HepG2 (cell line): ENCODE results near the gene GRIK5. TPM values are rescaled to one million over a fixed set of nuclear protein-coding genes. Genes with fewer than 3 reads are reported as not detected.

Source experiments
- ATAC-seq: fragments of 200-7000 bp; cut with Tn5 transposase; 3 replicates; pipeline ENCODE4 v1.9.1; 2020; ENCODE audit warnings: mild to moderate bottlenecking, moderate library complexity
- BruUV-seq: library from RNA; stranded (reverse); fragments of 400-500 nt; replicated peaks from 2 replicates; lab custom pipeline; 2021; lab: Mats Ljungman, UMichigan
- CTCF ChIA-PET: fragments of 300-600 bp; formaldehyde crosslinking; extraction: SDS; loops from one replicate; lab custom pipeline; 2021; ENCODE audit warnings: low total read pairs, inconsistent platforms, low intra/inter-chr PET ratio; lab: Yijun Ruan, JAX
- POLR2A ChIA-PET: fragments of 350-600 bp; sonication (Branson Sonifier 250); formaldehyde crosslinking; loops from one replicate; lab custom pipeline; 2020; ENCODE audit warnings: antibody characterized with exemption, inconsistent platforms; lab: Yijun Ruan, JAX
- DNase-seq: peaks from one replicate; pipeline ENCODE4 v3.0.0-alpha.2; 2015; ENCODE audit warnings: low spot score
- FAIRE-seq: peaks from 3 replicates; lab custom pipeline; 2011; peaks lifted over from hg19 to GRCh38; lab: Jason Lieb, UNC
- H2AFZ ChIP-seq: one replicate; pipeline ENCODE4 v1.6.1; 2011; ENCODE audit warnings: low read length, inconsistent platforms
- H3K27ac ChIP-seq: fragments of 300-600 bp; 3 replicates; pipeline ENCODE4 v1.8.0; 2011; ENCODE audit warnings: mixed run types, mild to moderate bottlenecking, mixed read lengths, low read length, inconsistent platforms; ENCODE audit not compliant: insufficient read depth; ENCODE audit errors: extremely low read length
- H3K27me3 ChIP-seq, 2 experiments: fragments of 200-600 bp in 1 of 2; 2 replicates in 1 of 2; 3 replicates in 1 of 2; pipeline versions ENCODE4 v1.6.0 to v1.8.0; 2011; ENCODE audit warnings: low read length in 2 of 2, mild to moderate bottlenecking in 2 of 2, moderate library complexity in 2 of 2, inconsistent platforms in 1 of 2; ENCODE audit not compliant: insufficient read depth in 2 of 2, control insufficient read depth in 1 of 2
- H3K36me3 ChIP-seq, 2 experiments: fragments of 200-600 bp in 1 of 2; replicated peaks in 1 of 2; 2 replicates in 1 of 2; 3 replicates in 1 of 2; pipeline versions ENCODE4 v1.5.1 to v1.8.0; 2011; ENCODE audit warnings: low read length in 2 of 2, inconsistent platforms in 1 of 2; ENCODE audit not compliant: insufficient read depth in 2 of 2, control insufficient read depth in 1 of 2
- H3K4me1 ChIP-seq: 2 replicates; pipeline ENCODE4 v1.5.1; 2012; ENCODE audit warnings: low read length, inconsistent platforms; ENCODE audit not compliant: insufficient read depth
- H3K4me2 ChIP-seq: 2 replicates; pipeline ENCODE4 v1.6.0; 2011; ENCODE audit warnings: low read depth, low read length, inconsistent platforms
- H3K4me3 ChIP-seq, 3 experiments: fragments of 200-600 bp in 1 of 3; sonication (generic), shearing (Covaris generic) in 1 of 3; replicated peaks in 1 of 3; 2 replicates each; pipeline ENCODE4 v1.5.1; 2011 to 2016; ENCODE audit warnings: low read length in 3 of 3, inconsistent platforms in 2 of 3, low read depth in 2 of 3, mild to moderate bottlenecking in 2 of 3, control low read depth in 1 of 3, mixed read lengths in 1 of 3; ENCODE audit not compliant: insufficient read depth in 1 of 3
- H3K79me2 ChIP-seq: one replicate; pipeline ENCODE4 v1.6.1; 2011; ENCODE audit warnings: low read length, inconsistent platforms; ENCODE audit not compliant: insufficient read depth
- H3K9ac ChIP-seq: 2 replicates; pipeline ENCODE4 v1.6.0; 2011; ENCODE audit warnings: mild to moderate bottlenecking, low read depth, low read length, inconsistent platforms; ENCODE audit not compliant: insufficient read depth
- H3K9me3 ChIP-seq: 2 replicates; pipeline ENCODE4 v1.5.1; 2012; ENCODE audit warnings: mild to moderate bottlenecking, low read length
- H4K20me1 ChIP-seq: 2 replicates; pipeline ENCODE4 v1.6.0; 2011; ENCODE audit warnings: inconsistent platforms, mild to moderate bottlenecking, low read length, moderate library complexity; ENCODE audit not compliant: insufficient read depth
- ETV6 ChIP-seq: sonication (generic); formaldehyde crosslinking; conservative IDR thresholded peaks from 2 replicates; pipeline ENCODE4 v1.4.0; 2020; ENCODE audit warnings: missing genetic modification reagents
- GABPA ChIP-seq, 2 experiments: IDR thresholded peaks; 2 replicates each; pipeline ENCODE4 v1.6.1; 2011 to 2016; ENCODE audit warnings: low read depth in 2 of 2, low read length in 1 of 2, missing biosample characterization in 1 of 2, missing genetic modification characterization in 1 of 2
- IRF2 ChIP-seq: IDR thresholded peaks from 2 replicates; pipeline ENCODE4 v1.6.1; 2018; ENCODE audit warnings: missing genetic modification reagents, missing compliant biosample characterization
- NFE2L2 ChIP-seq: fragments of 150-350 bp; IDR thresholded peaks from 2 replicates; pipeline ENCODE4 v1.6.1; 2014; ENCODE audit warnings: low read length
- NR2F2 ChIP-seq: IDR thresholded peaks from 2 replicates; pipeline ENCODE4 v1.6.1; 2012; ENCODE audit warnings: low read depth, inconsistent platforms, borderline replicate concordance
- PRMT3 ChIP-seq: sonication (generic); formaldehyde crosslinking; IDR thresholded peaks from 2 replicates; pipeline ENCODE4 v1.8.1; 2022; ENCODE audit warnings: low read depth, mild to moderate bottlenecking, moderate library complexity, missing genetic modification reagents, borderline replicate concordance
- ZBTB10 ChIP-seq: sonication (generic); formaldehyde crosslinking; IDR thresholded peaks from 2 replicates; pipeline ENCODE4 v1.4.0; 2020; ENCODE audit warnings: missing genetic modification reagents, borderline replicate concordance
- ZNF557 ChIP-seq: sonication (generic); formaldehyde crosslinking; IDR thresholded peaks from 2 replicates; pipeline ENCODE4 v1.4.0; 2020; ENCODE audit warnings: missing genetic modification reagents
- ZNF605 ChIP-seq: sonication (generic); formaldehyde crosslinking; IDR thresholded peaks from 2 replicates; pipeline ENCODE4 v1.8.0; 2022; ENCODE audit warnings: mild to moderate bottlenecking, missing genetic modification reagents
- ZNF691 ChIP-seq: sonication (generic); formaldehyde crosslinking; IDR thresholded peaks from 2 replicates; pipeline ENCODE4 v1.4.0; 2020; ENCODE audit warnings: missing genetic modification reagents, low read depth, mild to moderate bottlenecking, borderline replicate concordance
- ZNF879 ChIP-seq: sonication (generic); formaldehyde crosslinking; IDR thresholded peaks from 2 replicates; pipeline ENCODE4 v1.8.1; 2023; ENCODE audit warnings: missing genetic modification reagents
- ZSCAN30 ChIP-seq: sonication (generic); formaldehyde crosslinking; IDR thresholded peaks from 2 replicates; pipeline ENCODE4 v1.5.0; 2020; ENCODE audit warnings: mild to moderate bottlenecking, missing genetic modification reagents
- WGBS: methylation state at CpG from one replicate; pipeline ENCODE4 v1.1.6; 2017; ENCODE audit warnings: low lambda C conversion rate; 5-methylcytosine and 5-hydroxymethylcytosine counted together
- in situ Hi-C: cut with HindIII; loops from 2 replicates; pipeline ENCODE4 v1.10.0; 2017; ENCODE audit warnings: low pct_unique_long_range_greater_than_20kb; ENCODE audit not compliant: extremely low pct_ligation_motif_present
- intact Hi-C: fragments of 100-400 bp; cut with micrococcal nuclease; formaldehyde crosslinking; loops from one replicate; pipeline ENCODE4 v1.10.0; 2022; ENCODE audit not compliant: unreplicated experiment
- polyA plus RNA-seq, 8 experiments: library from polyadenylated mRNA; depleted of rRNA in 3 of 8; stranded (reverse) in 7 of 8; unstranded in 1 of 8; fragments of >200 nt; fragmentation: Illumina TruSeq in 4 of 8; extraction: Trizol in 4 of 8; gene quantifications; 2 replicates each; pipeline versions ENCODE4 v1.2.1 to v1.2.3, GENCODE V29; 2011 to 2016; ENCODE audit warnings: low read depth in 4 of 8, missing spikeins in 1 of 8, mixed read lengths in 1 of 8; ENCODE audit not compliant: insufficient read depth in 1 of 8
- total RNA-seq, 5 experiments: library from RNA; depleted of rRNA; stranded (reverse); fragments of >200 nt; fragmentation: Illumina TruSeq; extraction: Trizol; gene quantifications; 2 replicates each; pipeline ENCODE4 v1.2.3, GENCODE V29; 2016; ENCODE audit warnings: low read depth in 1 of 5

The GRIK5 gene
- total and polyA plus RNA-seq, 2 of the 13 experiments (the other 11 are each of a cell fraction or from before 2014, with no cell fraction given) = not detected

- no TSS peak for BruUV-seq
- Histone ChIP-seq H3K4me3 (no peak overlapping the region), H3K4me1 (no peaks in the 10 kb centered on the region), H3K27me3 (peaks cover 6 to 43% of the 10 kb centered on the region in 2 experiments; a peak in 3 of 5 replicates), H4K20me1 (no peaks in the 10 kb centered on the region), H2AFZ (no peak overlapping the region), H3K27ac (no peak overlapping the region), H3K36me3 (no peaks in the 10 kb centered on the region), H3K79me2 (no peaks in the 10 kb centered on the region), H3K9me3 (no peaks in the 10 kb centered on the region), H3K9ac (no peak overlapping the region), H3K4me2 (no peak overlapping the region)
- POLR2A ChIA-PET = no interaction called here
- no peak for DNase-seq
- 61% methylated on average over 2 of the region's 17 CpGs for WGBS
- TF ChIP-seq NFE2L2 (no peak), ZNF605 (CRISPR knock-in tag) (no peak), GABPA (IDR thresholded peaks at IDR 0.05; ENCODE audit: low read depth, low read length) (no peak), GABPA (CRISPR knock-in tag; IDR thresholded peaks at IDR 0.05; ENCODE audit: low read depth) (no peak), ZNF557 (no peak), ZNF691 (CRISPR knock-in tag) (no peak), NR2F2 (no peak), IRF2 (CRISPR knock-in tag) (no peak), ZBTB10 (CRISPR knock-in tag) (no peak), ZNF879 (no peak), PRMT3 (CRISPR knock-in tag) (no peak), ZSCAN30 (CRISPR knock-in tag) (no peak), ETV6 (CRISPR knock-in tag) (no peak)
- FAIRE-seq = no peak
- CTCF ChIA-PET = no interaction called here
- in situ Hi-C loops = no loop called here
- intact Hi-C loops = no loop called here
- ATAC-seq = no peak
Measured at GRCh38 chr19:41984961-41985360, 85.0 kb downstream of the GRIK5 start.
